K562 (cell line): Measurements from ENCODE around the gene SUMF2. TPM values are rescaled to one million over a fixed set of nuclear protein-coding genes. Genes with fewer than 3 reads are reported as not detected.

ENCODE experiments used
- AFF1 ChIP-seq, 2 experiments: fragments of 450-650 bp; IDR thresholded peaks; 2 replicates each; pipeline ENCODE4 v1.6.1; 2018; ENCODE audit warnings: mild to moderate bottlenecking in 2 of 2, low read depth in 1 of 2; ENCODE audit not compliant: partially characterized antibody in 2 of 2
- CSDE1 ChIP-seq, 2 experiments: fragments of 450-650 bp; IDR thresholded peaks; 2 replicates each; pipeline ENCODE4 v1.6.1; 2016; ENCODE audit warnings: mild to moderate bottlenecking in 1 of 2
- KAT8 ChIP-seq: fragments of 450-650 bp; IDR thresholded peaks from 2 replicates; pipeline ENCODE4 v1.6.1; 2016; ENCODE audit warnings: low read depth, mild to moderate bottlenecking
- MTA3 ChIP-seq: fragments of 450-650 bp; formaldehyde crosslinking; IDR thresholded peaks from 2 replicates; pipeline ENCODE4 v1.6.1; 2017; ENCODE audit warnings: mild to moderate bottlenecking, borderline replicate concordance
- RBM34 ChIP-seq: fragments of 200-400 bp; formaldehyde crosslinking; IDR thresholded peaks from 2 replicates; pipeline ENCODE4 v1.6.1; 2018; ENCODE audit warnings: low read length, borderline replicate concordance; ENCODE audit not compliant: insufficient read depth
- YY1 ChIP-seq, 3 experiments: IDR thresholded peaks; 2 replicates each; pipeline ENCODE4 v1.6.1; 2011; ENCODE audit warnings: low read length in 2 of 3, mild to moderate bottlenecking in 2 of 3, moderate library complexity in 2 of 3, borderline replicate concordance in 1 of 3, control low read depth in 1 of 3, low read depth in 1 of 3; ENCODE audit not compliant: insufficient read depth in 3 of 3, insufficient replicate concordance in 2 of 3, control insufficient read depth in 1 of 3, insufficient read length in 1 of 3; ENCODE audit errors: extremely low read depth in 1 of 3
- ZNF384 ChIP-seq: IDR thresholded peaks from 2 replicates; pipeline ENCODE4 v1.6.1; 2012; ENCODE audit warnings: low read depth, low read length, improper control_type of control experiment
- polyA plus RNA-seq, 8 experiments: library from polyadenylated mRNA; depleted of rRNA in 4 of 8; stranded (reverse) in 5 of 8; unstranded in 3 of 8; fragments of >200 nt; fragmentation: Nextera tagmentation in 2 of 8; fragmentation: Illumina TruSeq in 1 of 8; extraction: Ambion mirVana in 2 of 8; extraction: Trizol in 1 of 8; gene quantifications; 2 replicates each; pipeline versions ENCODE4 v1.2.1 to v1.2.3, GENCODE V29; 2011 to 2014; ENCODE audit warnings: inconsistent platforms in 1 of 8, missing spikeins in 1 of 8
- total RNA-seq, 7 experiments: library from RNA; depleted of rRNA in 6 of 7; stranded (reverse); fragments of >200 nt in 6 of 7; fragmentation: Illumina TruSeq in 2 of 7; extraction: Trizol in 2 of 7; gene quantifications; 2 replicates each; pipeline versions ENCODE4 v1.2.1 to v1.2.3, GENCODE V29; 2011 to 2021; ENCODE audit warnings: low replicate concordance in 1 of 7

SUMF2 gene
- total and polyA plus RNA-seq, 9 of the 15 experiments (the other 6 are each of a cell fraction or from before 2014, with no cell fraction given), result 39.0 to 113 (median 67.7) TPM

- TF ChIP-seq AFF1 (IDR thresholded peaks at IDR 0.05; ENCODE audit: low read depth in 1 of 2, partially characterized antibody in 2 of 2) (no peak), RBM34 (no peak), CSDE1 (IDR thresholded peaks at IDR 0.05) (no peak), ZNF384 (no peak), KAT8 (no peak), MTA3 (no peak), YY1 (IDR thresholded peaks at IDR 0.05; ENCODE audit: borderline replicate concordance in 1 of 3, control insufficient read depth in 1 of 3, extremely low read depth in 1 of 3, insufficient read depth in 3 of 3, insufficient read length in 1 of 3, insufficient replicate concordance in 2 of 3, low read depth in 1 of 3, low read length in 2 of 3) (no peak)
These were observed 33.6 kb downstream of the SUMF2 start (continued) for GRCh38 chr7:56097700-56098099.
